Measurements from ENCODE around the gene AMBN.

The AMBN gene, protein sequence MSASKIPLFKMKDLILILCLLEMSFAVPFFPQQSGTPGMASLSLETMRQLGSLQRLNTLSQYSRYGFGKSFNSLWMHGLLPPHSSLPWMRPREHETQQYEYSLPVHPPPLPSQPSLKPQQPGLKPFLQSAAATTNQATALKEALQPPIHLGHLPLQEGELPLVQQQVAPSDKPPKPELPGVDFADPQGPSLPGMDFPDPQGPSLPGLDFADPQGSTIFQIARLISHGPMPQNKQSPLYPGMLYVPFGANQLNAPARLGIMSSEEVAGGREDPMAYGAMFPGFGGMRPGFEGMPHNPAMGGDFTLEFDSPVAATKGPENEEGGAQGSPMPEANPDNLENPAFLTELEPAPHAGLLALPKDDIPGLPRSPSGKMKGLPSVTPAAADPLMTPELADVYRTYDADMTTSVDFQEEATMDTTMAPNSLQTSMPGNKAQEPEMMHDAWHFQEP

DNA sequence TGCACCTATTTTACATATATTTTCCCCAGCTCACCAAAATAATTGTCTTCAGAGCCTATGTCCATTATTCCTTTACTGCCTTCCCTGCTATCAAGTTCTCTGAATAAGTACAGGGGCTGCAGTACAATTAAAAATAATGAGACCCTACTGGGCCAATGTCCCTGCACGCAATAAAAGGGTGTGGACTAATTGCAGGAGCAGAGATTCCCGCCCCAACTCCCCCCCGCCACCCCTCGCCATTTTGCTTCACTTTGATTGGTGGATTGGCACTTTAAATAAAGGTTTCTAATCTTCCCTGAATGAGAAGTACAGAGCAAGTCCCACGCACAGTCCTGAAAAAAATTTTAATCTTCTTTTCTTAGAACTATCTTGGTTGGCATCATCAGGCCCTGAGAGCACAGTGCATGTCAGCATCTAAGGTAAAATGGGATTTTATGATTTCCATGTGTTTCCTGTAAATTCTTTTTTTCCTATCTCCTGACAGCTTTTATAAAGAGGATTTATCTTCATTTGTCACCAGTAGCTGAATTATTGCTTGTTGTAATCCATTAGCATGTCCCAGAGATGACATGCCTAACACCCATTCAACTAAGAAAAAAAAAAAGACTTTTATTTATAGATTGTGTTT lies at the start of gene AMBN:
TSS of gene AMBN (plus strand) at position 302 of the 628 bp plus-strand sequence. CDS start at position 405, 103 bp downstream.
- DNase-seq (ENCODE audit: low spot score): no peak

- DNase-seq (ENCODE audit: low spot score): no peak
Measured at GRCh38 chr4:70544279-70544868, 47.7 kb upstream of the AMBN start.

DNA sequence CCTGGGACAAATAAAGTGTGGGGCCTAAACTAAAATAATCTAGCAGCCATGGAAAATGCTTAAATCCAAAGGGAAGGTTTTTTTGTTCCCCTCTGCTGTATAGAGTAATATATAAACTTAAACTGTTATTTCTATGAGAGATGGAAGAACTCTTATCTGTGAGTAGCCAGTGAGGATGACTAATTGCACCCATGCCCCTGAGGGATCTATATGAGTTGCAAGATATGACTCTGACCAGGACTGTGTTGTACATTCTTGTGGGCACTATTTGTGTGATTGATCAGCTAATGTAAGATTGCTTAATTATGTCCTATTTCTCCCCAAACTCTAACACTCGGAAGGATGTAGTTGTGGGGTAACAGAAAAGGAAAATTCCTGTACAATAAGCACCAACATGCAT lies 35.2 kb upstream of the AMBN start:
- DNase-seq (ENCODE audit: low spot score): no peak

DNA sequence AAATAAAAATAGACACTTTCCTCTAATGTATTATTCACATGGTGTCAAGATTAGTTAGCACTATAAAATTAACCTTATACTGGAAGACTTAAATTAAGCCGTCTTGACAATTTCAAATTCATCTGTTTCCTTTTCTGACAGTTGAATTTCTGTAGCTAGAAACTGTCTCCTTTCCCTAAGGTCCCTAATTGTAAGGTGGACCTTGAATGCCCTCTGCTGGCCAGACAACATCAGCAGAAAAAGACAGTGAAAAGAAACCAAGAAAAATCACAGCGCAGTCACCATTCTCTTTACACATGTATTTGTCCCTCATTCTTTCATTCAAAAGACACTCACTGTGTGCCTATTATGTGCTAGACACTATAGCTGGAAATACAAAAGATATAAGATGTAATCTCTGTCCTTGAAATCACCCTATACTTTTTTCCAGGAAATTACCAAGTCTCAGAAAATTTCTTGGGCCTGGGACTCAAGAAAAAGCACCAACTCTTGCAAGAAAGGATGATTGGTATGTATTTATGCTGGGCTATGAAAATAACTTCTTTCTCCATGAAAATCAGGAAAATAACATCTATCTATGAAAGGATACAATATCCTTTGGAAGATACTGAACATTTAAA lies 32.7 kb upstream of the AMBN start:
- peak; percentile 38 for DNase-seq (ENCODE audit: low spot score)

GRCh38 chr4:70559924-70560323 lies 32.1 kb upstream of the AMBN start:
- no peak for DNase-seq (ENCODE audit: low spot score)

DNA sequence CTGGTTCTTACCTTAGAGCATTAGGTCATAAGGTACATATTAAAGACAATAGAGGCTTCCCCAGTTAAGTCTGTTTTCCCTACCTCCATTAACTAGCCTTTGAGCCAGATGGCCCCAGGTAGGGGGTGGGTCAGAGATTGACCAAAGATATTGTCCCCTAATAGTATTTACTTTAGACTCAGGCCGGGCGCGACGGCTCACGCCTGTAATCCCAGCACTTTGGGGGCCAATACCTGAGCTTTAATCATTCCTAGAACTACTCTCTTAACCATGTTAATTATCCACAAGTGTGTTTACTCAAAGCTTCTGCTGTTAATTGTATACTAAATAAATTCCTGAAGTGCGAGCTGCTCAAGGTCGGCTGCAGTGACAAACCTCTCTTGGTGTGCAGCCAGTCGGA lies 28.0 kb upstream of the AMBN start:
- no peak for DNase-seq (ENCODE audit: low spot score)

- no peak for DNase-seq (ENCODE audit: low spot score)
Measured at GRCh38 chr4:70570796-70571195, 21.3 kb upstream of the AMBN start.

DNA sequence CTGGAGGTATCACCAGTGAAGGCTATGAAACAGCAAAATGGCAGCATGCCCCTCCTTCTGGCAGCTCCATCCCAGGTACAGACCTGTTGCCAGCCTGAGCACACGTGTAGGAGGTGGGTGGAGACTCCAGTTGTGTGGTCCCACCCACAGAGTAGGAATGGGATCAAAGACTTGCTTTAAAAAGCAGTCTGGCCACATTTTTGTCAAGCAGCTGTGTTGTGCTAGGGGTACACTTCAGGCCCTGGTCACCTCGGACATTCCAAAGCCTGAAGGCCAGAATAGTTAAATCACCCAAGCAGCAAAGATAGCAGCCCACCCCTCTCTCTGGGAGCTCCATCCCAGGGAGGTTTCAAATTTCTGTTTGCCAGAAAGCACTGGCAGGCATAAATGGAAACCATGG lies 20.3 kb upstream of the AMBN start:
- no peak for DNase-seq (ENCODE audit: low spot score)

- DNase-seq (ENCODE audit: low spot score): no peak
Measured at GRCh38 chr4:70575964-70576363, 16.1 kb upstream of the AMBN start.

GRCh38 chr4:70577220-70577927 lies 14.7 kb upstream of the AMBN start:
- no peak for DNase-seq (ENCODE audit: low spot score)

DNA sequence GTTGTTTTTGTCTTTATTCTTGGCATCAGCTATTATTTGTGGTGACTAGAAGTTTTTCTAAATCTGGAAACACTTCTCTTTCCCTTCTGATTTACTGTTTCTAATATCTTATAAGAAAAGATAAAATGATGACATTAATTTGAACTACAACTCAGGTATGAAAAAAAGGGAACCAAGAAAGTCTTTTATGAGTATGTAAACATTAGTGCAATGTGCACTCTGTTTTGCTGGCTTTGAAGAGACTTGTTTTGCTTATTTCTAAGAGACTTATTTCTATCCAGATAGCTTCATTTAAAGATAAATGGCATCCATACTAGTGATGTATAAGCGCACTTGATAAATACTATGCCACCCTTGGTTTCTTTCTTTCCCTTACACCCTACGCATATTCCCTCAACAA lies 10.1 kb upstream of the AMBN start:
- no peak for DNase-seq (ENCODE audit: low spot score)

DNA sequence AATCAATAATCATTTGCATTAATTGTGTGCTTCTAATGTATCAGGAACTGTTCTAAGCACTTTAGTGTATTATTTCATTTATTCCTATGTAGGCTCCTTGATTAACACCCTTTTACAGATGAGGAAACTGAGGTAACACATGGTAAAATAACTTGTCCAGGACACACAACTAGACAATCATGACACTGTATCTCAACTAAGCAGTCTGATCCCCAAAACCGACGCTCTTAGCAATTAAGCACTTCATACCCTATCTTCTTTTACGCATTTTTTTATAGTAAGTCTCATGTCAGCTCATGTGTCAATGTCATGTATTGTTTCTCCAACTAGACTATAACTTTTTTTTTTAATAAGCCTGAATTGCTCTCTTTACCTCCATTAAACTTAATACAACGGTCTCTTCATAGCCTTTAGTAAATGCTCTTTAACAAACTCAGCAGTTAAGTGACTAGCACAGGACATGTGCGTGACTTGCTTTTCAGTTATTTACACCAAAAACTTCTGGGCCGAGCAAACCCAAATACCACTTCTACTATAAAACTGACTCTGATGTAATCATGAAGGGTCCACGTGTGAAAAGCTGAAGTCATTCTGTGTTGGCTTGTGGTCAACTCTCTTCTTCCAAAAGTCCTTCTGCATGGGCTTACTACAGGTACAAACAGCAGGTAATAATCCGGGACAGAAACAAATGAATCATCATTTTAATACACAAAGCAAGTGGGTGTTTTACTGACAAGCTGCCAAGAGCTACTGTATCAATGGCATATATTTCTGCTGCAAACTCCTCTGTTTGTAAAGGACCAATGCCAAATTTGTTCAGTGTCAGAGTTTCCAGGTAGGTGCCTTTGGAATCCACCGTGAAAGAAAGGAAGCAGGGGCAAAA lies 7.9 kb upstream of the AMBN start:
- DNase-seq (ENCODE audit: low spot score): no peak

DNA sequence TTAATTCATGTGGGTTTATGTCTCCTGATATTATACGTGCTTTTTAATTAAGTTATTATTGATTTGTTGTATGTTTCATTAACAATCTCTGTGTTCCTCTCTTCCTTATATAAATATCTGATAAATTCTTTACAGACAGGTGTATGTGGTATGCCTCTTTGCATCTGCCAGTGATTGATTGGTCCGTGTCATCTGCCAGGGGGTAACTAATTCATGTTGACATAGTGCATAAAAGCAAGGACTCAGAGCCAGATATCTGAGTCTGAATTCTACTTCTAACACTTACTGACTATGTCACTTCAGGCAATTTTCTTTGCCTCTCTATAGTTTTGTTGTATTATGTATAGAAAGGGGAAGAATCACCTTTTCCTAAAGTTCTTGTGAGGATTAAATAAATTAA lies 5.2 kb upstream of the AMBN start:
- no peak for DNase-seq (ENCODE audit: low spot score)

GRCh38 chr4:70589785-70590184 lies 2.3 kb upstream of the AMBN start:
- DNase-seq (ENCODE audit: low spot score): no peak

GRCh38 chr4:70594196-70594595 lies 2.1 kb downstream of the AMBN start:
- no peak for DNase-seq (ENCODE audit: low spot score)

DNA sequence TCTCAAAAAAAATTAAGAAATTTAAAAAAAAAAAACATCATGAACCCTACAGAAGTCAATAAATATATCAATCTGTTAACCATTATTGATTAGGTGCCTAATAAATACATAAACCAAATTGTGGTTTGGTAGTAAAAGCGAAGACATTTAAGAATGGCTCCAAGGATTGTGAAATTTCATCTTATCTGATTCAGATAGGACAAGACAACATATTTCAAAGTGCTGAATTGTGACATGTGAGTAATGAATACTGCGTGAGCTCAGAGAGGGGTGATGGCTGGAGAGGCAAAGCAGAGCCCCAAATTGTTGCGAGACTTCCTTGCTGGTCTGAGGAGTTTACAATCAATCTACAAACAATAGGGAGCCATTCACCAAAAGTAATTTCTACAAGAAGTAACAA lies 8.2 kb downstream of the AMBN start:
- DNase-seq (ENCODE audit: low spot score): no peak

DNA sequence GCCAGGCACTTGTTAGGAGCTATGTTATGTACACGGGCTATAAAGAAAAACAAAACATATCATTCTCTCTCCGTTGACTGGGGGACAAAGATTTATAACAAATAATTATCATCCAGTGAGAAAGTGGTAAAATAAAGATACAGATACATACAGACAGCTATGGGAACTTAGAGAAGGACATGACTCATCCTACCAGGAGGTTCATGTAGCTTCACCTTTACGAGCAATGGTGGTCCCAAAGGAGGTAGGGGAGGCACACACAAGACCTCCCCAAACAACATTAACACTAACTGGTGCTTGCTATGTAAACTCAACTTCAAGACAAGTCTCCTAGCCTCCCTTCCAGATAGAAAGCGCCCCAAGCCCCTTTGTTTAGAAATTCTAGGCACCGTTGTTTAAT lies 8.9 kb downstream of the AMBN start:
- no peak for DNase-seq (ENCODE audit: low spot score)

DNA sequence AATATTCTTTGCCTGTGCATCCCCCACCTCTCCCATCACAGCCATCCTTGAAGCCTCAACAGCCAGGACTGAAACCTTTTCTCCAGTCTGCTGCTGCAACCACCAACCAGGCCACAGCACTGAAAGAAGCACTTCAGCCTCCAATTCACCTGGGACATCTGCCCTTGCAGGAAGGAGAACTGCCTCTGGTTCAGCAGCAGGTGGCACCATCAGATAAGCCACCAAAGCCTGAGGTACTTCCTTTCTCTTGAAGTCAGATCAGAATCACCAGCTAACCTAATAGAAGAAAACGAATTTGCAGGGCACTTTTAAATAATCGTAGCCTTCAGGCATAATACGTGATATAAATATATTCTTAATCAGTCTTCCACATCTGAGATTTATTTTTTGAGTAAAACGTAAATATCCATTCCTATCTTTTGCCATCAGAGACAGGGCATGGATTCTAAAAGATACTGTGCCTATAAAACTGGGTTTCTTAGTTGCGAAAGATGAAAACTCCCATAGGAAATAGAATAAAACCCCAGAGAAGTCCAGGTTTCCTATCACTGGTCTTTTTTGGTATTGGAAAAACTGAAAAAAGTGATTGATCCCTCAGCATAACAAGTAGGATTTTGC lies 9.5 kb downstream of the AMBN start:
- DNase-seq (ENCODE audit: low spot score): peak; percentile 65

DNA sequence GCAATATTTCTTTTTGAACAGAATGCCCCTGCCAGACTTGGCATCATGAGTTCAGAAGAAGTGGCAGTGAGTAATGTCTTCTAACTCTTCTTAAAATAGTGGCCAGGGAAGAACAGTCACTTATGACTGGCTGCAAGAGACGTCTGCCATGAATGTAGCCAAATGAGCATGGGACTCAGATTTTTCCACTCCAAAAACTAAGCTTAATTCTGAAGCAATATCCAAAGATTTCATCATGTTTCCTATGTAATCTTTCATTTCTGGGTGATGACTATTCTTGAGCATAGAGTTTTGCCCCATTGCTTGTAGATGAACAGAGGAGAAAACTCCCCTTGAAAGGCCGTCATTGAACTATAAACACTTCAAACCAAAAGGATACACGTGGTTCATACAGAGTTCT lies 11.8 kb downstream of the AMBN start:
- DNase-seq (ENCODE audit: low spot score): no peak

DNA sequence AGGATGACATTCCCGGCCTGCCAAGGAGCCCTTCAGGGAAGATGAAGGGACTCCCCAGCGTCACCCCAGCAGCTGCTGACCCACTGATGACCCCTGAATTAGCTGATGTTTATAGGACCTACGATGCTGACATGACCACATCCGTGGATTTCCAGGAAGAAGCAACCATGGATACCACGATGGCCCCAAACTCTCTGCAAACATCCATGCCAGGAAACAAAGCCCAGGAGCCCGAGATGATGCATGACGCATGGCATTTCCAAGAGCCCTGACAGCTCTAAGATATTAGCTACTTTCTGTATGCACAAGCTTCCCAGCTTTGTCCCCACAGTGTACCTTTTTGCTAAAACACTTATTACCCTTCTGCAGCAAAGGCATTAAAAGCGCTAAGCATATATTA lies 14.4 kb downstream of the AMBN start:
- no peak for DNase-seq (ENCODE audit: low spot score)

All from CD4-positive, alpha-beta T cell treated with Interleukin-15 for 4 hours (primary cell).